ENCODE measurements around the gene ARHGAP12. TPM values are rescaled to one million over a fixed set of nuclear protein-coding genes. Genes with fewer than 3 reads are reported as not detected.
A peak's percentile ranks its signal among the peaks of the same experiment; 100 is the strongest.

ARHGAP12 gene
- total RNA-seq, 1 experiment from 2014 or later, result 39.5 TPM

DNA sequence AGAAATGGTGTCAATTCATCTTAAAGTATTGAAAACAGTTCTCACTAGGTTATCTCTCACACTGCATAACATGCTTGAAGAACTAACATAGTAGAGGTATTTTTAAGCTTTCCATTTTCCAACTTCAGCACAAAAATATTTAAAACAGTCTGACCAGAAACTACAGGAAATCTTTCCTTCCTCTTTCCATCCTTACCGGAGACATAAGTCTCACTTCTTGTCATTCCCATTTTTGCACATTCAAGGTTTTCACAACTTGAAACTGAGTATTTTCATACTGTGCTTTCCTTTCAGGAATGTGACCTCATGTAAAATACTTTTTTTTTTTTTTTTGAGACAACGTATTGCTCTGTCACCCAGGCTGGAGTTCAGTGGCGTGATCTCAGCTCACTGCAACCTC is 45.2 kb downstream of the ARHGAP12 start:
- CTCF ChIA-PET, result no interaction called here
- H3K4me3 Mint-ChIP-seq, result no peak overlapping the region
- H3K4me1 Mint-ChIP-seq, result peaks cover 19% of the 10 kb centered on the region
- POLR2A ChIA-PET, result no interaction called here
- no peak for ATAC-seq
- no peak for DNase-seq (ENCODE audit: low spot score)
- TF ChIP-seq ZNF317 (CRISPR knock-in tag; IDR thresholded peaks at IDR 0.05; ENCODE audit: borderline replicate concordance, low read depth), result no peak
- TF ChIP-seq, protein P1, sequence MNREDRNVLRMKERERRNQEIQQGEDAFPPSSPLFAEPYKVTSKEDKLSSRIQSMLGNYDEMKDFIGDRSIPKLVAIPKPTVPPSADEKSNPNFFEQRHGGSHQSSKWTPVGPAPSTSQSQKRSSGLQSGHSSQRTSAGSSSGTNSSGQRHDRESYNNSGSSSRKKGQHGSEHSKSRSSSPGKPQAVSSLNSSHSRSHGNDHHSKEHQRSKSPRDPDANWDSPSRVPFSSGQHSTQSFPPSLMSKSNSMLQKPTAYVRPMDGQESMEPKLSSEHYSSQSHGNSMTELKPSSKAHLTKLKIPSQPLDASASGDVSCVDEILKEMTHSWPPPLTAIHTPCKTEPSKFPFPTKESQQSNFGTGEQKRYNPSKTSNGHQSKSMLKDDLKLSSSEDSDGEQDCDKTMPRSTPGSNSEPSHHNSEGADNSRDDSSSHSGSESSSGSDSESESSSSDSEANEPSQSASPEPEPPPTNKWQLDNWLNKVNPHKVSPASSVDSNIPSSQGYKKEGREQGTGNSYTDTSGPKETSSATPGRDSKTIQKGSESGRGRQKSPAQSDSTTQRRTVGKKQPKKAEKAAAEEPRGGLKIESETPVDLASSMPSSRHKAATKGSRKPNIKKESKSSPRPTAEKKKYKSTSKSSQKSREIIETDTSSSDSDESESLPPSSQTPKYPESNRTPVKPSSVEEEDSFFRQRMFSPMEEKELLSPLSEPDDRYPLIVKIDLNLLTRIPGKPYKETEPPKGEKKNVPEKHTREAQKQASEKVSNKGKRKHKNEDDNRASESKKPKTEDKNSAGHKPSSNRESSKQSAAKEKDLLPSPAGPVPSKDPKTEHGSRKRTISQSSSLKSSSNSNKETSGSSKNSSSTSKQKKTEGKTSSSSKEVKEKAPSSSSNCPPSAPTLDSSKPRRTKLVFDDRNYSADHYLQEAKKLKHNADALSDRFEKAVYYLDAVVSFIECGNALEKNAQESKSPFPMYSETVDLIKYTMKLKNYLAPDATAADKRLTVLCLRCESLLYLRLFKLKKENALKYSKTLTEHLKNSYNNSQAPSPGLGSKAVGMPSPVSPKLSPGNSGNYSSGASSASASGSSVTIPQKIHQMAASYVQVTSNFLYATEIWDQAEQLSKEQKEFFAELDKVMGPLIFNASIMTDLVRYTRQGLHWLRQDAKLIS (CRISPR knock-in tag; IDR thresholded peaks at IDR 0.05; ENCODE audit: borderline replicate concordance), result no peak
- TF ChIP-seq IRF2 (CRISPR knock-in tag; IDR thresholded peaks at IDR 0.05; ENCODE audit: borderline replicate concordance, low read depth), result no peak
- TF ChIP-seq ZBTB21 (CRISPR knock-in tag; IDR thresholded peaks at IDR 0.05; ENCODE audit: borderline replicate concordance), result no peak
- no peak for TF ChIP-seq ZNF396 (CRISPR knock-in tag; IDR thresholded peaks at IDR 0.05; ENCODE audit: borderline replicate concordance)
- H3K27ac Mint-ChIP-seq, result peak overlapping the region; percentile 16; the same call in 1 of the 2 replicates
- no peaks in the 10 kb centered on the region for H3K9me3 Mint-ChIP-seq
- no peaks in the 10 kb centered on the region for H3K27me3 Mint-ChIP-seq (ENCODE audit: low read depth)
- no peaks in the 10 kb centered on the region for H3K36me3 Mint-ChIP-seq

DNA sequence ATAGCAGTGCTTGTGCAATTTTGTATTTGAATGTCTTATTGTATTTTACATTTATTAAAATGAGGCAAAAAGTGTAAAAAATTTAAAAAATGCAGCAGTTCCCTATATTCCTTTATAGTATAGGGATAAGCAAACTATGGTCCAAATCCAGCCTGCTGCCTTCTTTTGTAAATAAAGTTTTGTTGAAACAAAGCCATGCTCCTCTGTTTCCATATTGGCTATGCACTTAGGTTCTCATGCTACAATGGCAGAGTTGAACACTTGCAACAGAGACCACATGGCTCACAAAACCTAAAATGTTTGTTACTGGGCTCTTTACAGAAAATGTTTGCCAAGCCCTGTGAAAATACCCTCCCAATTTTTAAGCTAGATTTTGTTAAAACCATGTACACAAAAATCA is 50.1 kb downstream of the ARHGAP12 start:
- ATAC-seq, result no peak
- ChIA-PET POLR2A (no interaction called here), CTCF (interaction anchor here (0.6 kb wide), 1 partner anchor 71 kb away, joined by 7 read pairs; no protein-coding TSS in a partner anchor)
- Mint-ChIP-seq H3K27ac (peak overlapping the region; percentile 77), H3K4me3 (no peak overlapping the region), H3K27me3 (ENCODE audit: low read depth) (no peaks in the 10 kb centered on the region), H3K36me3 (no peaks in the 10 kb centered on the region), H3K9me3 (no peaks in the 10 kb centered on the region), H3K4me1 (peaks cover 29% of the 10 kb centered on the region)
- TF ChIP-seq, protein P2, sequence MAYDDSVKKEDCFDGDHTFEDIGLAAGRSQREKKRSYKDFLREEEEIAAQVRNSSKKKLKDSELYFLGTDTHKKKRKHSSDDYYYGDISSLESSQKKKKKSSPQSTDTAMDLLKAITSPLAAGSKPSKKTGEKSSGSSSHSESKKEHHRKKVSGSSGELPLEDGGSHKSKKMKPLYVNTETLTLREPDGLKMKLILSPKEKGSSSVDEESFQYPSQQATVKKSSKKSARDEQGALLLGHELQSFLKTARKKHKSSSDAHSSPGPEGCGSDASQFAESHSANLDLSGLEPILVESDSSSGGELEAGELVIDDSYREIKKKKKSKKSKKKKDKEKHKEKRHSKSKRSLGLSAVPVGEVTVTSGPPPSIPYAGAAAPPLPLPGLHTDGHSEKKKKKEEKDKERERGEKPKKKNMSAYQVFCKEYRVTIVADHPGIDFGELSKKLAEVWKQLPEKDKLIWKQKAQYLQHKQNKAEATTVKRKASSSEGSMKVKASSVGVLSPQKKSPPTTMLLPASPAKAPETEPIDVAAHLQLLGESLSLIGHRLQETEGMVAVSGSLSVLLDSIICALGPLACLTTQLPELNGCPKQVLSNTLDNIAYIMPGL (CRISPR knock-in tag; IDR thresholded peaks at IDR 0.05), result no peak
- TF ChIP-seq, protein P3, sequence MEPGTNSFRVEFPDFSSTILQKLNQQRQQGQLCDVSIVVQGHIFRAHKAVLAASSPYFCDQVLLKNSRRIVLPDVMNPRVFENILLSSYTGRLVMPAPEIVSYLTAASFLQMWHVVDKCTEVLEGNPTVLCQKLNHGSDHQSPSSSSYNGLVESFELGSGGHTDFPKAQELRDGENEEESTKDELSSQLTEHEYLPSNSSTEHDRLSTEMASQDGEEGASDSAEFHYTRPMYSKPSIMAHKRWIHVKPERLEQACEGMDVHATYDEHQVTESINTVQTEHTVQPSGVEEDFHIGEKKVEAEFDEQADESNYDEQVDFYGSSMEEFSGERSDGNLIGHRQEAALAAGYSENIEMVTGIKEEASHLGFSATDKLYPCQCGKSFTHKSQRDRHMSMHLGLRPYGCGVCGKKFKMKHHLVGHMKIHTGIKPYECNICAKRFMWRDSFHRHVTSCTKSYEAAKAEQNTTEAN (CRISPR knock-in tag; IDR thresholded peaks at IDR 0.05), result no peak
- TF ChIP-seq ESRRA (CRISPR knock-in tag; IDR thresholded peaks at IDR 0.05; ENCODE audit: borderline replicate concordance) (no peak), ATF1 (CRISPR knock-in tag; IDR thresholded peaks at IDR 0.05) (no peak), MYBL2 (CRISPR knock-in tag; IDR thresholded peaks at IDR 0.05) (no peak), ZNF671 (CRISPR knock-in tag; IDR thresholded peaks at IDR 0.05) (no peak), RORB (CRISPR knock-in tag; IDR thresholded peaks at IDR 0.05) (no peak), CREM (CRISPR knock-in tag; IDR thresholded peaks at IDR 0.05) (no peak), CREB1 (CRISPR knock-in tag; IDR thresholded peaks at IDR 0.05) (no peak), TP53 (CRISPR knock-in tag; IDR thresholded peaks at IDR 0.05) (no peak), FOXP1 (CRISPR knock-in tag; IDR thresholded peaks at IDR 0.05; ENCODE audit: borderline replicate concordance) (no peak), TCF7 (CRISPR knock-in tag; IDR thresholded peaks at IDR 0.05; ENCODE audit: low read depth) (no peak), SMAD3 (CRISPR knock-in tag; IDR thresholded peaks at IDR 0.05; ENCODE audit: borderline replicate concordance) (no peak), ZNF416 (CRISPR knock-in tag; IDR thresholded peaks at IDR 0.05) (no peak), ZNF317 (CRISPR knock-in tag; IDR thresholded peaks at IDR 0.05; ENCODE audit: borderline replicate concordance, low read depth) (no peak)
- TF ChIP-seq, protein P4, sequence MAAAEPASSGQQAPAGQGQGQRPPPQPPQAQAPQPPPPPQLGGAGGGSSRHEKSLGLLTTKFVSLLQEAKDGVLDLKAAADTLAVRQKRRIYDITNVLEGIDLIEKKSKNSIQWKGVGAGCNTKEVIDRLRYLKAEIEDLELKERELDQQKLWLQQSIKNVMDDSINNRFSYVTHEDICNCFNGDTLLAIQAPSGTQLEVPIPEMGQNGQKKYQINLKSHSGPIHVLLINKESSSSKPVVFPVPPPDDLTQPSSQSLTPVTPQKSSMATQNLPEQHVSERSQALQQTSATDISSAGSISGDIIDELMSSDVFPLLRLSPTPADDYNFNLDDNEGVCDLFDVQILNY (CRISPR knock-in tag; IDR thresholded peaks at IDR 0.05), result no peak
- TF ChIP-seq, protein P5, sequence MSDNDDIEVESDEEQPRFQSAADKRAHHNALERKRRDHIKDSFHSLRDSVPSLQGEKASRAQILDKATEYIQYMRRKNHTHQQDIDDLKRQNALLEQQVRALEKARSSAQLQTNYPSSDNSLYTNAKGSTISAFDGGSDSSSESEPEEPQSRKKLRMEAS (CRISPR knock-in tag; IDR thresholded peaks at IDR 0.05), result no peak
- TF ChIP-seq, protein P6, sequence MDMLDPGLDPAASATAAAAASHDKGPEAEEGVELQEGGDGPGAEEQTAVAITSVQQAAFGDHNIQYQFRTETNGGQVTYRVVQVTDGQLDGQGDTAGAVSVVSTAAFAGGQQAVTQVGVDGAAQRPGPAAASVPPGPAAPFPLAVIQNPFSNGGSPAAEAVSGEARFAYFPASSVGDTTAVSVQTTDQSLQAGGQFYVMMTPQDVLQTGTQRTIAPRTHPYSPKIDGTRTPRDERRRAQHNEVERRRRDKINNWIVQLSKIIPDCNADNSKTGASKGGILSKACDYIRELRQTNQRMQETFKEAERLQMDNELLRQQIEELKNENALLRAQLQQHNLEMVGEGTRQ (CRISPR knock-in tag; IDR thresholded peaks at IDR 0.05), result no peak
- TF ChIP-seq, protein P7, sequence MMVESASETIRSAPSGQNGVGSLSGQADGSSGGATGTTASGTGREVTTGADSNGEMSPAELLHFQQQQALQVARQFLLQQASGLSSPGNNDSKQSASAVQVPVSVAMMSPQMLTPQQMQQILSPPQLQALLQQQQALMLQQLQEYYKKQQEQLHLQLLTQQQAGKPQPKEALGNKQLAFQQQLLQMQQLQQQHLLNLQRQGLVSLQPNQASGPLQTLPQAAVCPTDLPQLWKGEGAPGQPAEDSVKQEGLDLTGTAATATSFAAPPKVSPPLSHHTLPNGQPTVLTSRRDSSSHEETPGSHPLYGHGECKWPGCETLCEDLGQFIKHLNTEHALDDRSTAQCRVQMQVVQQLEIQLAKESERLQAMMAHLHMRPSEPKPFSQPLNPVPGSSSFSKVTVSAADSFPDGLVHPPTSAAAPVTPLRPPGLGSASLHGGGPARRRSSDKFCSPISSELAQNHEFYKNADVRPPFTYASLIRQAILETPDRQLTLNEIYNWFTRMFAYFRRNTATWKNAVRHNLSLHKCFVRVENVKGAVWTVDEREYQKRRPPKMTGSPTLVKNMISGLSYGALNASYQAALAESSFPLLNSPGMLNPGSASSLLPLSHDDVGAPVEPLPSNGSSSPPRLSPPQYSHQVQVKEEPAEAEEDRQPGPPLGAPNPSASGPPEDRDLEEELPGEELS (CRISPR knock-in tag; IDR thresholded peaks at IDR 0.05), result no peak
- TF ChIP-seq, protein P8, sequence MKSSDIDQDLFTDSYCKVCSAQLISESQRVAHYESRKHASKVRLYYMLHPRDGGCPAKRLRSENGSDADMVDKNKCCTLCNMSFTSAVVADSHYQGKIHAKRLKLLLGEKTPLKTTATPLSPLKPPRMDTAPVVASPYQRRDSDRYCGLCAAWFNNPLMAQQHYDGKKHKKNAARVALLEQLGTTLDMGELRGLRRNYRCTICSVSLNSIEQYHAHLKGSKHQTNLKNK (CRISPR knock-in tag; IDR thresholded peaks at IDR 0.05), result no peak
- DNase-seq (ENCODE audit: low spot score), result no peak
